Sigmoid colon (tissue), 7 donors: ENCODE measurements around the gene TMEM19. TPM values are rescaled to one million over a fixed set of nuclear protein-coding genes. Genes with fewer than 3 reads are reported as not detected.

ENCODE experiments used
- DNase-seq: peaks from one replicate; pipeline ENCODE4 v3.0.0-alpha.2; 2019
- H3K27ac ChIP-seq, 4 donors: fragments of 200-600 bp; sonication (generic); one replicate each; pipeline ENCODE4 v1.5.1; 2016 to 2019; ENCODE audit warnings: mild to moderate bottlenecking in 1 of 4
- H3K27me3 ChIP-seq, 3 donors: fragments of 200-600 bp; sonication (generic); one replicate each; pipeline ENCODE4 v1.5.1; 2019; ENCODE audit warnings: mild to moderate bottlenecking in 1 of 3
- H3K36me3 ChIP-seq, 4 donors: fragments of 200-600 bp; sonication (generic); one replicate each; pipeline ENCODE4 v1.5.1; 2016 to 2019
- H3K4me1 ChIP-seq, 4 donors: fragments of 200-600 bp; sonication (generic); one replicate each; pipeline ENCODE4 v1.5.1; 2017 to 2019
- H3K4me3 ChIP-seq, 4 donors: fragments of 200-600 bp; sonication (generic); one replicate each; pipeline ENCODE4 v1.5.1; 2017 to 2019; ENCODE audit warnings: mild to moderate bottlenecking in 2 of 4, moderate library complexity in 1 of 4
- H3K9me3 ChIP-seq, 4 donors: fragments of 200-600 bp in 3 of 4; sonication (generic) in 3 of 4; one replicate each; pipeline versions ENCODE4 v1.5.1 to v1.6.1; 2013 to 2019
- CTCF ChIP-seq, 4 experiments: fragments of 450-650 bp in 3 of 4; fragments of 200-600 bp in 1 of 4; IDR thresholded peaks; one replicate each; pipeline ENCODE4 v1.5.1; 2016 to 2019; ENCODE audit warnings: antibody characterized with exemption in 4 of 4, mild to moderate bottlenecking in 3 of 4, moderate library complexity in 2 of 4
- EP300 ChIP-seq, 4 donors: sonication (generic); formaldehyde crosslinking; IDR thresholded peaks; one replicate each; pipeline ENCODE4 v1.6.1; 2017; ENCODE audit warnings: antibody characterized with exemption in 4 of 4
- POLR2A ChIP-seq, 2 donors: fragments of 450-650 bp; IDR thresholded peaks; one replicate each; pipeline ENCODE4 v1.6.1; 2016; ENCODE audit warnings: antibody characterized with exemption in 2 of 2, mild to moderate bottlenecking in 2 of 2, moderate library complexity in 2 of 2
- POLR2AphosphoS5 ChIP-seq, 4 donors: sonication (generic); formaldehyde crosslinking; IDR thresholded peaks; one replicate each; pipeline ENCODE4 v1.6.1; 2017; ENCODE audit warnings: antibody characterized with exemption in 4 of 4
- WGBS, 2 donors: extraction: QIAGEN DNeasy Blood & Tissue Kit; methylation state at CpG; one replicate each; pipeline ENCODE4 v1.1.7; 2013; 5-methylcytosine and 5-hydroxymethylcytosine counted together
- intact Hi-C: fragments of 100-400 bp; cut with DNase I; formaldehyde crosslinking; loops from one replicate; pipeline ENCODE4 v1.15.1; 2023
- polyA plus RNA-seq, 3 donors: library from polyadenylated mRNA; stranded (reverse); fragments of 200-250 nt; gene quantifications; one replicate each; pipeline ENCODE4 v1.2.3, GENCODE V29; 2013
- total RNA-seq, 4 donors: library from RNA; depleted of rRNA; stranded (reverse); fragments of >200 nt; gene quantifications; one replicate each; pipeline ENCODE4 v1.1.0, GENCODE V29; 2016
- donor health status: healthy with polysubstance abuse.
- donor health status: Bipolar disorder and iron deficiency.
- donor health status: healthy.

Gene TMEM19
- total RNA-seq (10 to 100 TPM; 10.7 to 23.5 (median 12.7) TPM), polyA plus RNA-seq (10 to 100 TPM in 1 of 3 donors, 1 to 10 TPM in 2; 3.6 to 20.3 (median 4.9) TPM)

GRCh38 chr12:71685914-71686657 is at the start of gene TMEM19:
Gene TMEM19 (plus strand): TSS chr12:71686082. CDS start chr12:71686681, 599 bp downstream.
- no peaks in the 10 kb centered on the region for H3K27me3 ChIP-seq
- WGBS, 2 donors = 0% methylated on average over 63 of the region's 63 CpGs
- intact Hi-C loops = loop anchor here (2.0 kb wide), 2 partner anchors 23 to 69 kb away; partner anchors contain the start of genes RAB21 and ZFC3H1

GRCh38 chr12:71636704-71637115 is 49.2 kb upstream of the TMEM19 start:
- WGBS, 2 donors = 23 to 34% methylated on average over 3 of the region's 3 CpGs

More at GRCh38 chr12:71685914-71686657, at the start of gene TMEM19:
- peak; percentile 94 for DNase-seq
- peaks cover 0 to 34% (median 25%) of the 10 kb centered on the region in 4 donors for H3K4me1 ChIP-seq
- no peaks in the 10 kb centered on the region for H3K9me3 ChIP-seq
- peak within 1 kb of the TSS; percentile 71 to 85 (median 74) for H3K4me3 ChIP-seq
- TF ChIP-seq POLR2A (IDR thresholded peaks at IDR 0.05) (peak; percentile 22 to 48), EP300 (IDR thresholded peaks at IDR 0.05) (no peak), POLR2AphosphoS5 (IDR thresholded peaks at IDR 0.05) (peak; percentile 52 to 78 (median 68)), CTCF (IDR thresholded peaks at IDR 0.05) (peak in 1 of 4 experiments; percentile 22)
- H3K27ac ChIP-seq = peak within 1 kb of the TSS; percentile 91 to 95 (median 92)
- H3K36me3 ChIP-seq = no peaks in the 10 kb centered on the region

GRCh38 chr12:71638499-71638898 is 47.4 kb upstream of the TMEM19 start:
- Histone ChIP-seq H3K27me3 (no peaks in the 10 kb centered on the region), H3K4me3 (no peak overlapping the region), H3K27ac (no peak overlapping the region), H3K36me3 (peaks cover 5 to 94% (median 39%) of the 10 kb centered on the region in 4 donors), H3K4me1 (no peaks in the 10 kb centered on the region), H3K9me3 (no peaks in the 10 kb centered on the region)
- DNase-seq = no peak
- intact Hi-C loops = loop anchor here (5.0 kb wide), 1 partner anchor 221 kb away; no protein-coding TSS in a partner anchor
- no peak for TF ChIP-seq POLR2AphosphoS5 (IDR thresholded peaks at IDR 0.05)
- TF ChIP-seq EP300 (IDR thresholded peaks at IDR 0.05) = no peak
- no peak for TF ChIP-seq CTCF (IDR thresholded peaks at IDR 0.05)
- TF ChIP-seq POLR2A (IDR thresholded peaks at IDR 0.05) = no peak

More at GRCh38 chr12:71636704-71637115, 49.2 kb upstream of the TMEM19 start:
- no peaks in the 10 kb centered on the region for H3K9me3 ChIP-seq
- intact Hi-C loops = loop anchor here (5.0 kb wide), 1 partner anchor 219 kb away; no protein-coding TSS in a partner anchor
- no peaks in the 10 kb centered on the region for H3K27me3 ChIP-seq
- TF ChIP-seq CTCF (IDR thresholded peaks at IDR 0.05) (peak in 3 of 4 experiments; percentile 35 to 66 (median 51)), POLR2A (IDR thresholded peaks at IDR 0.05) (no peak)
- no peak for DNase-seq
- peaks cover 4 to 94% (median 42%) of the 10 kb centered on the region in 4 donors for H3K36me3 ChIP-seq
- H3K4me3 ChIP-seq = no peak overlapping the region
- no peak overlapping the region for H3K27ac ChIP-seq
- H3K4me1 ChIP-seq = no peaks in the 10 kb centered on the region

GRCh38 chr12:71639341-71639760 is 46.5 kb upstream of the TMEM19 start:
- peaks cover 5 to 94% (median 37%) of the 10 kb centered on the region in 4 donors for H3K36me3 ChIP-seq
- 59 to 76% methylated on average over 2 of the region's 2 CpGs for WGBS, 2 donors
- intact Hi-C loops = loop anchor here (5.0 kb wide), 1 partner anchor 222 kb away; no protein-coding TSS in a partner anchor
- H3K9me3 ChIP-seq = no peaks in the 10 kb centered on the region
- H3K27me3 ChIP-seq = no peaks in the 10 kb centered on the region
- H3K27ac ChIP-seq = no peak overlapping the region
- DNase-seq = no peak
- H3K4me1 ChIP-seq = no peaks in the 10 kb centered on the region
- no peak overlapping the region for H3K4me3 ChIP-seq
- TF ChIP-seq POLR2A (IDR thresholded peaks at IDR 0.05) (no peak), POLR2AphosphoS5 (IDR thresholded peaks at IDR 0.05) (no peak), CTCF (IDR thresholded peaks at IDR 0.05) (no peak), EP300 (IDR thresholded peaks at IDR 0.05) (no peak)
